ENCODE data around the gene ACAP3.

ACAP3 gene

GRCh38 chr1:1344655-1345361 lies 37.1 kb upstream of the ACAP3 start:
- no peak for DNase-seq

- DNase-seq, result no peak
Measured at GRCh38 chr1:1343811-1344421, 36.2 kb upstream of the ACAP3 start.

- no peak for DNase-seq
Measured at GRCh38 chr1:1342584-1343115, 34.9 kb upstream of the ACAP3 start.

- DNase-seq, result no peak
Measured at GRCh38 chr1:1342061-1342562, 34.4 kb upstream of the ACAP3 start.

- no peak for DNase-seq
Measured at GRCh38 chr1:1341549-1342021, 33.9 kb upstream of the ACAP3 start.

- DNase-seq, result no peak
Measured at GRCh38 chr1:1340791-1341548, 33.2 kb upstream of the ACAP3 start.

- DNase-seq, result no peak
Measured at GRCh38 chr1:1340185-1340584, 32.5 kb upstream of the ACAP3 start.

GRCh38 chr1:1338278-1338677 lies 30.5 kb upstream of the ACAP3 start:
- DNase-seq, result no peak

GRCh38 chr1:1337793-1338147 lies 30.0 kb upstream of the ACAP3 start:
- no peak for DNase-seq

- DNase-seq, result no peak
Measured at GRCh38 chr1:1336931-1337792, 29.4 kb upstream of the ACAP3 start.

GRCh38 chr1:1336446-1336845 lies 28.7 kb upstream of the ACAP3 start:
- DNase-seq, result no peak

- no peak for DNase-seq
Measured at GRCh38 chr1:1335792-1336248, 28.1 kb upstream of the ACAP3 start.

GRCh38 chr1:1335283-1335682 lies 27.6 kb upstream of the ACAP3 start:
- no peak for DNase-seq

- DNase-seq, result no peak
Measured at GRCh38 chr1:1334835-1335234, 27.1 kb upstream of the ACAP3 start.

- no peak for DNase-seq
Measured at GRCh38 chr1:1333551-1334241, 26.0 kb upstream of the ACAP3 start.

GRCh38 chr1:1332774-1333480 lies 25.2 kb upstream of the ACAP3 start:
- DNase-seq, result no peak

GRCh38 chr1:1332031-1332755 lies 24.5 kb upstream of the ACAP3 start:
- no peak for DNase-seq

- no peak for DNase-seq
Measured at GRCh38 chr1:1331068-1331965, 23.6 kb upstream of the ACAP3 start, which contains the start of gene TAS1R3. Gene TAS1R3 (plus strand): TSS chr1:1331280. CDS start chr1:1331346, 66 bp downstream.

- no peak for DNase-seq
Measured at GRCh38 chr1:1330366-1331067, 22.8 kb upstream of the ACAP3 start.

Data from GF-D8 (cell line).